ENCODE data around the gene ZNF318.
"Not testable (repeated sequence)": the region's sequence is repeated elsewhere in the genome, so short reads cannot be mapped to it uniquely, and the experiment has no call there.

The ZNF318 gene

GRCh38 chr6:43331891-43332290 lies 37.6 kb downstream of the ZNF318 start:
- no peak for DNase-seq

DNA sequence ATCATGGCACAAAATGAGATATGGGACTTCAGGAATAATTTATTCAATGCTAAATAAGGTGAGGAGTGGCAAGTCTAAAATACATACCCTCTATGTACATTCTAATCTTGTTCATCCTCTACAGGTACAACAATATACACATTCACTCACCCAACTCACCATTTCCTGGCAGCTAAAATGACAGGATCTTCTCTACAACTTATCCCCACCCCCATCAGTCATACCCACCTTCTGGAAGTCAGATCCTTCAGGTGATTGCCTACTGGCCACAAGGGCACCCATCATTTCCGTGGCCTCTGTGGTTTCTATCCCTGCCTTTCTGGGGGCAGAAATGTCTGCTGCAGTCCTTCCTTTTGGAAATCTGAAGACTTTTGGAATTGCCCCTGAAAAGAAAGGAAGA lies 38.0 kb downstream of the ZNF318 start:
- no peak for DNase-seq

- no peak for DNase-seq
Observed at GRCh38 chr6:43328528-43328927, 40.9 kb downstream of the ZNF318 start.

DNA sequence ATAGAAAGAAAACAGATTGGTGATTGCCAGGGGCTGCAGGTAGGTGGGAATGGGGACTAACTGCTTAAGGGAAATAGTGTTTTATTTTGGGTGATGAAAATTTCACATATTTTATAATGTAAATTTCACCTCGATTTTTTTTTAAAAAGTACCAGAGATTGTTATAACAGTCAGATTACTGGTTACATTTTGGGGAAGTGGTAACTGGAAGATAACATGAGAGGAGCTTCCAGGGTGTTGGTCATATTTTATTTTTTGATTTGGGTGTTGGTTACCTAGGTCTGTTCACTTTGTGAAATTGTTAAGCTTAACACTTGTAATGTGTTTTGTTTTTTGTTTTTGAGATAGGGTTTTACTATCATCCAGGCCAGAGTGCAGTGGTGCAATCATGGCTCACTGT lies 43.6 kb downstream of the ZNF318 start:
- no peak for DNase-seq

DNA sequence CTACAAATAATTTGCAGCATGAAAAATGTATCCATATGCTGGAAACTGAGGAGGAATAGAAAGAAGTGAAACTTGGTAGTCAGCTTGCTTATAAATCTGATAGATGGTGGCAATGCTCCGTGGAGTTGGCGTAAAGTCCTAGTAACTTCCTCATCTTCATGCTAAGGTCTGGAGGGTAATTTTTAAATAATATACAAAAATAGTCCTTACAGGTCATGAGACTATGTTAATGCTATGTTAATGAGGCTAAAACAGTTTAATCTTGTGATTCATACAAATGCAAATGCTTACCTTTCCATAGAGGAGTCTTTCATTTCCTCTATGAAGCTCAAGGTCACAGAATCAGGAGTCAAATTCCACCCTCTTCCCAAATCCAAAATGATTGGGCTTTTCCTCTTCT lies 51.4 kb downstream of the ZNF318 start:
- DNase-seq, result no peak

- no peak for DNase-seq
Observed at GRCh38 chr6:43313813-43314212, 55.6 kb downstream of the ZNF318 start.

GRCh38 chr6:43311666-43312065 lies 57.8 kb downstream of the ZNF318 start:
- no peak for DNase-seq

- DNase-seq, result no peak
Observed at GRCh38 chr6:43310624-43311023, 58.8 kb downstream of the ZNF318 start.

DNA sequence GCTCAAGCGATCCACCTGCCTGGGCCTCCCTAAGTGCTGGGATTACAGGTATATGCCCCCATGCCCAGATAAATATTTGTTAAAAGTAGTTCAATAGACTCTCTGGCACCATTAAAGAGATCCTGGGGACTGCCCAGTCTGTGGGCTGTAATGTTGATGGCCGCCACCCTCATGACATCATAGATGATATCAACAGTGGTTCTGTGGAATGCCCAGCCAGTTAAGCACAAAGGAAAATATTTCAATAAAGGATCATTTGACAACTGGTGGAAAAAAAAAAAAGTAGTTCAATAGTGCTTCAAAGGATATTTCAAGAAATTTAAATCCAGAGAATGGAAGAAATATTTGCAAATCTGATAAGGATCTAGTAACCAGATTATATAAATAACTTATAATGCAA lies 59.3 kb downstream of the ZNF318 start:
- DNase-seq, result no peak

- no peak for DNase-seq
Observed at GRCh38 chr6:43308990-43309477, 60.4 kb downstream of the ZNF318 start.

GRCh38 chr6:43308101-43308989 lies 61.1 kb downstream of the ZNF318 start, which contains the start of gene CRIP3:
CRIP3 (minus strand) TSS chr6:43308826; CDS start chr6:43308792, 34 bp downstream.
- DNase-seq, result peak; percentile 35

DNA sequence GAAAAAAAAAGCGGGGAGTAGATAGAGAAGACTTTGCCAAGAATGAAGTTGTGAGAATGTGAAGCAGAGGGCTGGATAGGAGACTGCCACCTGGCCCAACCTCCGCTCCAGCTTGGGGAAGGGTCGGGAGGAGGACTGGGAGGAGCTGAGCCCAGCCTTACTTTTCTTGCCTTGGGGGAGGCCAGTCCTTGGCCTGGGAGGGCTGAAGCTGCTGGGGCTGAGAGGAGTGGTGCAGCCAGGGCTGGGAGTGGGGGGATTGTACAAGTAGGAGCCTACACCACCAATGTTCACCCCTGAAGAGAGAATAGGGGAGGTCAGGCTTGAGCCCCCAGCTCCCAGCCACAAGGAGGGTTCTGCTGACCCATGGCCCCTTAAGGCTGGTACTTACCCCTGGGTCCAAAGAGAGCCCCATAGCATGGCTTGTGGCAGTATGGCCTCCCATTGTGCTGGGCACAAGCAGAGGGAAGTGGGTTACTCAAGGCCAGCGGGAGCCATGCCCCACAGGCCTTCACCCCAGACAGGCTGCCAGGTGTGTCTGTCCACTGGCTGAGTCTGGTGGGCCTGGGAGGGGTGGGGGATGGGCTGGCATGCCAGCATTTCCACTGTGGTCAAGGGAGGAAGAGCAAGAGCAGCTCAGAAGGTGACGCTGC lies 61.9 kb downstream of the ZNF318 start:
- DNase-seq, result no peak

- no peak for DNase-seq
Observed at GRCh38 chr6:43306086-43306485, 63.4 kb downstream of the ZNF318 start.

GRCh38 chr6:43304882-43305281 lies 64.6 kb downstream of the ZNF318 start:
- DNase-seq, result no peak

GRCh38 chr6:43304361-43304760 lies 65.1 kb downstream of the ZNF318 start:
- no peak for DNase-seq

GRCh38 chr6:43303751-43304331 lies 65.6 kb downstream of the ZNF318 start:
- no peak for DNase-seq

DNA sequence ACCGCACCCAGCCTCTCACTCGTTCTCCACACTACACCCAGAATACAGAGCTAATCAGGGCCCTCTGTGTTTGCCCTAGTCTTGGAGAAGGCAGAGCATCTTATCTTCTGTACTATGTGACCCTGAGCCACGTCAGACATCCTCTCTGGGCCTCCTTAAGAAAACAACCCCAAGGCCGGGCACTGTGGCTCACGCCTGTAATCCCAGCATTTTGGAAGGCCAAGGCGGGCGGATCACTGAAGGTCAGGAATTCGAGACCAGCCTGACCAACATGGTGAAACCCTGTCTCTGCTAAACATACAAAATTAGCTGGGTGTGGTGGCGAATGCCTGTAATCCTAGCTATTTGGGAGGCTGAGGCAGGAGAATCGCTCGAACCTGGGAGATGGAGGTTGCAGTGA lies 66.4 kb downstream of the ZNF318 start:
- DNase-seq, result not testable (repeated sequence)

DNA sequence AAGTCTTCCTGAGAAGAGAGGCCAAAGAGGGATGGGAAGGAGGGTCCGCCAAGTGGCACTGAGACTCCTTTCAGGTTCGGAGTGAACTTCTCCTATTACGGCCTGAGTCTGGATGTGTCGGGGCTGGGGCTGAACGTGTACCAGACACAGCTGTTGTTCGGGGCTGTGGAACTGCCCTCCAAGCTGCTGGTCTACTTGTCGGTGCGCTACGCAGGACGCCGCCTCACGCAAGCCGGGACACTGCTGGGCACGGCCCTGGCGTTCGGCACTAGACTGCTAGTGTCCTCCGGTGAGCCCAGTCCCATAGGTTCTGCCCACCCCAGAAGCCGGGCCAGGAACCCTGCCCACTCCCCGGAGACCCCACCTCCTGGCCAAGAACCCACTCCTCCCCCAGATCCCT lies 67.3 kb downstream of the ZNF318 start:
- DNase-seq, result no peak

DNA sequence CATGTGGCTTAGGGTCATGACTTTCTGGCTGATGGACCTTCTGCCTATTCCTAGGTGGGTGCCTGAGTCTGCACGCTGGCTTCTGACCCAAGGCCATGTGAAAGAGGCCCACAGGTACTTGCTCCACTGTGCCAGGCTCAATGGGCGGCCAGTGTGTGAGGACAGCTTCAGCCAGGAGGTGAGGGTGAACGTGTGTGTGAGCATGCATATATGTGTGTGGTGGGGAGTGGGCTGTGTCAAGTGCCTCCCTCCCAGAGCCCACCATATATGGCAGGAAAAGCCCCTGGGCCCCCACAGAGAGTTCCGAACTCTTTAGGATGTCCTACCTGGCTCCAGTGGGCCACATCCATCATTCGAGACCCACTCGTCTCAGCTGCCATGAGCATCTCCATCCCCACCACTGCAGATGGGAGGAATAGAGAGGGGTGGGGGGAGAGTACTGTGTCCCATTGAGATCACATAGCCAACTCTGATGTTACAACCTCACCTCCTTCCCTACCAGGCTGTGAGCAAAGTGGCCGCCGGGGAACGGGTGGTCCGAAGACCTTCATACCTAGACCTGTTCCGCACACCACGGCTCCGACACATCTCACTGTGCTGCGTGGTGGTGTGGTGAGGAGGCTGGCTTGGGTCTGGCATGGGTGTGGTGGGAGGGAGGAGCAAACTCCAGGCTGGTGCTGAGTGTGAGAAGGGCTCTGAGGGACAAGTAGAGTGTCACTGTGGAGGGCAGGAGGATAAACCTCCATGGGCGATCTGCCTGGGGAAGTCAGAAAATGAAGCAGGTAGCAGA lies 68.2 kb downstream of the ZNF318 start:
- DNase-seq, result no peak

- DNase-seq, result no peak
Observed at GRCh38 chr6:43299338-43300293, 69.8 kb downstream of the ZNF318 start.

DNA sequence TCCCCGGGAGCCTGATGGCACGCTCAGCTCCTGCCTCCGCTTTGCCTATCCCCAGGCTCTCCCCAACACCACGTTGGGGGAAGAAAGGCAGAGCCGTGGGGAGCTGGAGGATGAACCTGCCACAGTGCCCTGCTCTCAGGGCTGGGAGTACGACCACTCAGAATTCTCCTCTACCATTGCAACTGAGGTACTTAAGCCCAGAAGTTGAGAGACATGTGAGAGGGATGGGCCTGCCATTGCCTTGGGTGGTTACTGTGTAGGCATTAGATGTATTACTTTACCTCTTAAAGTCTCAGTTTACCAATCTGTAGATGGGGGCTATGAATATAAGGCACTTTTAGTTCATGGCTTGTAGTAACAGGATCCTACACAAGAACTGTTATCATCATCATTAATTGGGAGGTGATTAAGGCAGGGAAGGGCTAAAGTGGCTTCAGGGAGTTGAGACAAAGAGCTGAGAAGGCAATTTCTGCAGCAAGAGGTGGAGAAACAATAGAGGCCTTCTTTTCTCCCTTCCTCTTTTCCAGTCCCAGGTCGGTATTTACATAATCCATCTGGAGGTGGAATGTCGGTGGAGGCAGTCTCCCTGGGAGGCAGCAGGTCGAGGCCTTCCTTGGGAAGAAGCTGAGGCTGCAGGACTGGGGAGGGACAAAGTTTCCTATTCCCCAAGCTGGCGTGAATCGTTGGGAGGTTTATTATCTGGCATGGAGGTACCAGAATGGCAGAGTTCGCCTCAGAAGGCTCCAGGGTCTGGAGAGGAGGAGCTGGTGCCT lies 70.7 kb downstream of the ZNF318 start:
- no peak for DNase-seq

Measured in activated effector memory CD4-positive, alpha-beta T cell treated with Interleukin-2 at 50 U/mL for 16 hours (primary cell).